Occipital lobe (tissue), 2 donors: ENCODE measurements around the gene ARHGDIB. TPM values are rescaled to one million over a fixed set of nuclear protein-coding genes. Genes with fewer than 3 reads are reported as not detected.

ENCODE experiments used
- DNase-seq: peaks from one replicate; lab custom pipeline; 2025; lab: John Stamatoyannopoulos, UW
- total RNA-seq: library from RNA; depleted of rRNA; stranded (reverse); fragments of >200 nt; gene quantifications from one replicate; pipeline ENCODE4 v1.2.3, GENCODE V29; 2014

Gene ARHGDIB
- total RNA-seq, 1 donor from 2014 or later = 5.8 TPM

GRCh38 chr12:14984036-14984435 lies 22.6 kb upstream of the ARHGDIB start:
- no peak for DNase-seq

DNA sequence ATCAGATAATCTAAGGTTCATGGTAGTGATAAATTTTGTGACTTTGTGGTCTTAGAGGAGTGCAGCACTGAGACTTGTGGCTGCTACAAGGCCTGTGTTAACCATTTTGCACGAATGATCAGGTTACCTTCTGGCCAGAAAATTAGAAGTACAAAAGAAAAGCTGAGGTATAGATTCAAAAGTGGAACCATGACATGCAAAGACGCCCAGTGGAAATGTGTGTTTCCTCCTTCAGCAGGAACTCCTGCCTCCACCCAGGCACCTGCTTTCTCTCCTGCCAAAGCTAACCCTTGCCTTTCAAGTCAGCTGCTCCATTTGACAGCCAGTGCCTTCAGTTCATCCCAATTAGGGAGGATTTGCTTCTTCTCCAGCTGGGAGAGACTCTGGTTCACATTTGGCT lies 21.6 kb upstream of the ARHGDIB start:
- no peak for DNase-seq

DNA sequence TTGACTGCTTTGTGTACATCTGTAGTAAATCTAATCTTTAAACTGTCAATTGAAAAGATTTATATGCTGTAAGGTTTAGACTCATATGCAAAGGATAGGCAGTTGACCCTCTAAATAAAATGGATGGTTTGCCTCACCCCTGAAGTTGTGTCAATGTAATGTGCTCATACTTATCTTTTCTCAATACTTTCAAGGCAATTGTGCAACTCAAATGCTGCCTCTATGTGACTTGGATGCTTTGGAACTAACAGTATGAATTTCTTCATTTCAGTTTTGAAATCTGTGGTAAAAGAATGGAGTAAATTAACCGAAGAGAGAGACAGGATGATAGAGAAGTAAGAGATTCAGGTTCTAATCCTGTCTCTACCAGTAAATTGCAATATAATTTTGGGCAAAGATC lies 21.2 kb upstream of the ARHGDIB start:
- DNase-seq = no peak

GRCh38 chr12:14981049-14981448 lies 19.6 kb upstream of the ARHGDIB start:
- no peak for DNase-seq

- DNase-seq = no peak
These were observed 18.1 kb upstream of the ARHGDIB start for GRCh38 chr12:14979468-14979867.

DNA sequence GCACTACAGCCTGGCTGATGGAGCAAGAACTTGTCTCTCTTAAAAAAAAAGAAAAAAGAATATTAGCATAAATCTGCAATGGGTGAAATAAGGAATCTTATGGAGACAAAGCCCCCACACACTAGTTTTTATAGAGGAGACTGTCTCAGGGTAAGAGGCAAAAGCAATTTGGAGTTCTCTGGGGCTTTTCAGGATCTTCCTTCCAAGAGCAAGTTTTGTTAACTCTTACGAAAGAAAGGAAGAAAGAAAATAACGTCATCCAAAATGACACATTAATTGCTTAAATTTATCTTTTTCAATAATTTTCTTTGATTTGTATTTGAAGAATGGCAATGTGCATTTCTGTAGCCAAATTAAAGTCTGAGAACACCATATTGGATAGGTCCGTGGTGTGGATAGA lies 15.3 kb upstream of the ARHGDIB start:
- no peak for DNase-seq

DNA sequence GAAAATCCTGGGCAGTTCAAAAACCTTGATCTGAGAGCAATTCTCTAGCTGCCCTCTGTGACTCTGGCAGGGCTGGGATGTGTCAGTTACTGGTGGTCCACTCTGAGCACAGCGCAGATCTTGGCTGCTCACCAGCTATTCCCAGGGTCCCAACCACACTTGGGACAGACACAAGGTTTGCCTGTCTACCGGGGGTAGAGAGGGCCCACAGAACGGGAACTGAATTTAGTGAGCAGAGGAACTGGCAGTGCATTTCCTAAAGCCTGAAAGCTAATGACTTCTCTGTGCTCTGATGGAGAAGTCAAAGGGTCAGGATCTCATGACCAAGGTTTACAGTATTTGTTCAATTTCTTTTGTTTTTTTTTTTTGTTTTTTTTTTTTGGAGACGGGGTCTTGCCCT lies 14.1 kb upstream of the ARHGDIB start:
- DNase-seq = no peak

DNA sequence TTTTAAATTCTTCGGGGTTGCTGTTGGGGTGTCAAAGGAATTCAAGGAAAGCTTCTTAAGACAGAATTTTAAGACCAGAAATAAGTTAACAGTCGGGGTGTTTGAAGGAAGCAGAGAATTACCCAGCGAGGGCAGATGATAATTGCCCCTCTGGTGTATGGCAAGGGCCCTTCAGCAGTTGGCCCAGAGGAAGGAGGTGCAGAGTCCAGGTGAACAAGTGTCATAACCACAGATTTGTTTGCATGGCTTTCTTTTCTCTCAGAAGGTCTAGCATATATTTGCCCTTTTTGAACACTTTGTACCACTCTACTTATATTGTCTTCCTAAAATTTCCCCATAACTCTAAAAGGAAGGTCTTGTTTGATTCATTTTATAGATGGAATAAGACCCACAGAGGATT lies 13.2 kb upstream of the ARHGDIB start:
- DNase-seq = no peak

GRCh38 chr12:14972816-14973215 lies 11.4 kb upstream of the ARHGDIB start, which contains the start of gene PDE6H:
TSS of gene PDE6H (plus strand) at chr12:14973042. CDS start at chr12:14978013, 4,971 bp downstream.
- DNase-seq = no peak

- no peak for DNase-seq
These were observed 9.1 kb upstream of the ARHGDIB start for GRCh38 chr12:14970473-14970872.

GRCh38 chr12:14968478-14968877 lies 7.1 kb upstream of the ARHGDIB start:
- DNase-seq = no peak

- no peak for DNase-seq
These were observed 3.8 kb upstream of the ARHGDIB start for GRCh38 chr12:14965221-14965620.

GRCh38 chr12:14964406-14964805 lies 3.0 kb upstream of the ARHGDIB start:
- DNase-seq = no peak

GRCh38 chr12:14963520-14963919 lies 2.1 kb upstream of the ARHGDIB start:
- DNase-seq = no peak

DNA sequence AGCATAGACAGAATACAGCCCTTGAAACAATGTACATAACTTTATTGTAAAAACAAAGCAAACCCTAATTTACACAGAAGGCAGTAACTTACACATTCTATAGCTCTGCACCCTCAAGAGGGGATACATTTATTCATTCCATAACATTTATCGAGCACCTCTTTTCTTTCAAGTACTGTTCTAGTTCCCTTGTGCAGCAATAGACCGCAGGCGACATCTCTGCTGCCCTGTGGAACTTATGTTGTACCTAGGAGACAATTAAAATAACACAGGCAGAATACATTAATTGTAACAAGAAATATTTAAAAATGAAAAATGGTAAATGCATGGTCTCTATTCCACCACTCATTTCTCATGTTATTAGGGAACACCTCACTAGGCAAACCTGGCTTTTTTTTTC lies 1.4 kb upstream of the ARHGDIB start:
- no peak for DNase-seq

DNA sequence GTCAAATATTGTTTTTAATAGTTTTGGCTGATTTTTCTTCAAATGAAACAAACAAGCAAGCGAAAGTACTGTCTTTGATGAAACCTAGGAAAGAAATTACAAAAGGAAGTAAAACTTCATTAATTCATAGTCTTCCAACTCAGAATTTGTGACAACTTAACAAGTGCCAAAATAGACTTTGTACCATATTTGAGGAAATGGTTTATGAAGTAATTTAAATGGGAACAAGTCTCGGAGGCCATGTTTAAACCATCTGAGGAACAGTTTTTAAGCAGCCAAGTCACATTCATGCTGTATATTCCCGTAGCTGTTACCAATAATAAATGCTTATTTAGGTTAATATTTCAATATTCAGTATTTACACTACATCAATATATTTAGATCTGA lies 745 bp upstream of the ARHGDIB start:
- no peak for DNase-seq

DNA sequence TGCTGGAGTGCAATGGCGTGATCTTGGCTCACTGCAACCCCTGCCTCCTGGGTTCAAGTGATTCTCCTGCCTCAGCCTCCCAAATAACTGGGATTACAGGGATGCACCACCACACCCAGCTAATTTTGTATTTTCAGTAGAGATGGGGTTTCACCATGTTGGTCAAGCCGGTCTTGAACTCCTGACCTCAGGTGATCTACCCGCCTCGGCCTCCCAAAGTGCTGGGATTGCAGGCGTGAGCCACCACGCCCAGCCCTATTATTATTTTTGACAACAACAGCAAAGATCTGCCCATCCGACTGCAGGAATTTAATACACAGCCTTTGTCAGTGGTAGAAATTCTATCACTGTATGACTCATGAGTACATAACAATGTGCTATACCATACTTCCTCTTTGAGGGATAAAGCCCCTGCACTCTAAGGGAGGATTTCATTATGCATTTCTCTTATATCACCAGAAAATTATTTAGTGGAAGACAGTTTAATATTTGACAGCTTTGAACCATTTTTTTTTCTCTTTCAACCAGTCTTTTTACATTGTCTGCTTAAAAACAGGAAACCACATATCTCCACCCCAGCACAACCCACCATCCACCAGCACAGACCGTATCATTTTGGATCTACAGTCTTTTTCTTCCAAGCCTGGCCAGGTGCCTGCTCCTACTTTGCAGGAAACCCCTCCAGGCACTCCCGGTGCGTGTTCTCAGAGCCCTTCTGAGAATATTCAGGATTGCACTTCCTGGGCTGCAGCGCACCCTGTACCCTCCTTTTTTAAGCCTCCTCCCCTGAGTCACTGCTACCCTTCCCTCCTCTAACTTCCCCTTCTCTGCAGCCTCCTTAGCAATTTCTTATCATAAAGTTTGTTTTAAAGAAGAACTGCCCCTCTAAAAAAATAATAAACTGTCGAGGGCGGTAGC lies 594 bp downstream of the ARHGDIB start:
- no peak for DNase-seq

DNA sequence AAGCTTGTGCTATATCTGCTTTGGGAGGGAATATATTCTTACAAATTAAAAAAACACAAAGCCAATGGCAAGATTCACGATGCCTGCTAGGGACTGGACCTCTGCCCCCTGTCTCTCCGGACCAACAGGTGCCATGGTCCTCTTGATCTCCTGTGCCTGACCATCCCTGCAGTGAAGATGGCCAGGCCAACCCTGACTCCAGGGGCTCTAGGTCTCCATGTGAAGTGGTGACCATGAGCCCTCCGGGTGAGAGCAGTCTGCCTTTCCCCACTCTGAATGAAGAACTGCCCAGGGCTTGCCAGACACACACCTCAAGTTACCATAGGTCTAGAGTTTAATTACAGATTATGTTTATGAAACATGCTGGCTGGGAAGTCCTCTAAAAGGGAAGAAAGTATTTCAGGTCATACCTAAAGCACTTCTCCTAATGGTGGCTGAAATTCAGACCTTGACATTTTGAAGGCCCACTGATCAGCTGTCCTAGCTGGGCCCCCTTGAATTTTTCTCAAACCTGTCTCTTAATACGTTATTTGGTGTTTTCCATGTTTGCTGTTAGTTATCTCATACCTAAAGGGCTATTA lies 1.4 kb downstream of the ARHGDIB start:
- no peak for DNase-seq

GRCh38 chr12:14959463-14959862 lies 1.9 kb downstream of the ARHGDIB start:
- no peak for DNase-seq

- no peak for DNase-seq
These were observed 2.3 kb downstream of the ARHGDIB start for GRCh38 chr12:14959126-14959440.

GRCh38 chr12:14958361-14959125 lies 2.9 kb downstream of the ARHGDIB start:
- DNase-seq = no peak

GRCh38 chr12:14957551-14958168 lies 3.7 kb downstream of the ARHGDIB start:
- DNase-seq = no peak
